KOPT-K1 (cell line): ENCODE measurements around the gene MIEF2.
"Not testable (repeated sequence)": the region's sequence is repeated elsewhere in the genome, so short reads cannot be mapped to it uniquely, and the experiment has no call there.

ENCODE experiments used
- H3K27ac ChIP-seq: fragments of 200-600 bp; sonication (generic); 2 replicates; pipeline ENCODE4 v1.5.1; 2016; ENCODE audit warnings: antibody characterized with exemption, mild to moderate bottlenecking, low read depth, low read length; ENCODE audit not compliant: poor library complexity, severe bottlenecking
- H3K36me3 ChIP-seq: fragments of 200-600 bp; sonication (generic); 2 replicates; pipeline ENCODE4 v1.5.1; 2017; ENCODE audit warnings: antibody characterized with exemption, mild to moderate bottlenecking, low read length, moderate library complexity; ENCODE audit not compliant: insufficient read depth
- H3K9me3 ChIP-seq: fragments of 200-600 bp; sonication (generic); 2 replicates; pipeline ENCODE4 v1.5.1; 2017; ENCODE audit warnings: antibody characterized with exemption, low read length, mild to moderate bottlenecking; ENCODE audit not compliant: insufficient read depth, poor library complexity, severe bottlenecking

Gene MIEF2

DNA sequence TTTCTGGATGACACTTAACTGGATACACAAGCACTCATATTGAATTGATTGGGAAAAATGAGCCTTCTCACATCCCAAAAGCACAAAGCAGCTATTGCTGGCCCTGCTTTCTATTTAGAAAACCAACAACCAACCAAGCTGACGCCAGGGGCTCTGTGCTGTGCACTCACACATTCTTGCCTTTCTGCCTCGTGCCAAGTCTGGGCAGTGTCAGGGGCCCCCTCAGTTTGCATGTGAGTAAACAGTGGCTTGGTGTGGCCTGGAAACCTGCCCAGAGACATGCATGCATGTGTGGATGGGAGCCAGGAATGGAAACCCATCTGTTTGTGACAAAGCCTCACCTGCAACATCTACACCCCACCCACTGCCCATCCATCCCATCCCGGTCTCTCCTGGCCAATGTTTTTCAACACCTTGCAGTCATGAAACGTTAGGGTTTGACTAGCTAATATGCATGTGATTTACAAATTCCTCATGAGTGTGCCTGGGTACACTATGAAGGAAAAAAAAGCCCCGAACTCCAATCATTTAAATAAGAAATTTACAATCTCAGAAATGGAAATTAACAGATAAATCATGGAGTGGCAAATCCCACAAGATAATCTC is 20.4 kb downstream of the MIEF2 start:
- Histone ChIP-seq H3K27ac (no peak overlapping the region), H3K9me3 (no peaks in the 10 kb centered on the region), H3K36me3 (peaks cover 100% of the 10 kb centered on the region)

GRCh38 chr17:18281788-18282187 is 21.3 kb downstream of the MIEF2 start:
- H3K9me3 ChIP-seq: no peaks in the 10 kb centered on the region
- H3K36me3 ChIP-seq: peaks cover 100% of the 10 kb centered on the region
- H3K27ac ChIP-seq: no peak overlapping the region

DNA sequence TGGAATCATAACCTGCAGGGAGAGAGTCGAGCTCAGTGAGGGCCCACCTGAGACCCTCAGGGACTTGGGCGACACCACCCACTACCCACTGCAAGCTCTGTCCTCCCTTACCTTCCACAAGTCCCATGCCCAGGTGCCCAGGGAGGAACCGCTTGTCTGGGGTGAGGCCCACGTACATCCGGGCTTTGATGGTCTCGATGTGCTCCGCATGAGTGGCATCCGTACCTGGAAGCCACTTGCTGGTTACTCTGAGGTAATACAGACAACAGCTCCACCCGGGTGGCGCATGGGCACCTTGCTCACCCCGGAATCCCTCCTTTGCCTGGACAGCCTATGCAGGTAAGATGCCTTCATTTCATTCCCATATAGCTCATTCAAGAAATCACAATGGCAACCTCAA is 24.8 kb downstream of the MIEF2 start:
- Histone ChIP-seq H3K36me3 (peaks cover 98% of the 10 kb centered on the region), H3K27ac (no peak overlapping the region), H3K9me3 (no peaks in the 10 kb centered on the region)

DNA sequence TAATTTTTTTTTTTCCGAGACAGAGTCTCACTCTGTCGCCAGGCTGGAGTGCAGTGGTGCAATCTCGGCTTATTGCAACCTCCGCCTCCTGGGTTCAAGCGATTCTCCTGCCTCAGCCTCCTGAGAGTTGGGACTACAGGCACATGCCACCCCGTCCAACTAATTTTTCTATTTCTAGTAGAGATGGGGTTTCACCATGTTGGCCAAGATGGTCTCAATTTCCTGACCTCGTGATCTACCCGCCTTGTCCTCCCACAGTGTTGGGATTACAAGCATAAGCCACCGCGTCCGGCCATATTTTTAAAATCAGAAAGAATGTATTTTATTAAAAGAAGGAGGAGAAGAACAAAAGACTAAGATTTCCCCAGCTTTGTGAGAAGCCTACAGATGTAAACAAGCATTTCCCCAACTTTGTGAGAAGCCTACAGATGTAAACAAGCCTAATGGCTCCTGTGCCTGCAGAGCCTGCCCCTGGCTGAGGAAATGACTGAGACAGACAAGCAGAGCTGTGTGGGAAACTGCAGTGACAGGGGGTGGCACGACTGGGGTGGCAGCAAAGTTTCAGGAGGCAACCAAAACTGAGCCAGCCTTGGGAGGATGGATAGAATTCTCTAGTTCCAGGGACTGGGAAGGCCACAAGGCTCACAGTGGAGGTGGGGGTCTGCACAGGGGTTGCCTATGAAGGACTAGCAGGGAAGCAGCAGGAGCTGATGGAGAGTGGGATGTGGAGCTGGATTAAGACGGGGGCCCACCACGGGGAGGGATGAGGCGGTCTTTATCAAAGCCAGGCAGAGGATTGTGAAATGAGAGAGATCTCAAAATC is 31.5 kb downstream of the MIEF2 start:
- H3K27ac ChIP-seq: no peak overlapping the region
- H3K36me3 ChIP-seq: peaks cover 98% of the 10 kb centered on the region
- H3K9me3 ChIP-seq: no peaks in the 10 kb centered on the region

DNA sequence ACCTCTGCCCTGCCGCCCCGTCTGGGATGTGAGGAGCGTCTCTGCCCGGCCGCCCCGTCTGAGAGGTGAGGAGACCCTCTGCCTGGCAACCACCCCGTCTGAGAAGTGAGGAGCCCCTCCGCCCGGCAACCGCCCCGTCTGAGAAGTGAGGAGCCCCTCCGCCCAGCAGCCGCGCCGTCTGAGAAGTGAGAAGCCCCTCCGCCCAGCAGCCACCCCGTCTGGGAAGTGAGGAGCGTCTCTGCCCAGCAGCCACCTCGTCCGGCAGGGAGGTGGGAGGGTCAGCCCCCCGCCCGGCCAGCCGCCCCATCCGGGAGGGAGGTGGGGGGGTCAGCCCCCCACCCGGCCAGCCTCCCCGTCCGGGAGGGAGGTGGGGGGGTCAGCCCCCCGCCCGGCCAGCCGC is 37.6 kb downstream of the MIEF2 start:
- H3K36me3 ChIP-seq: peaks cover 84% of the 10 kb centered on the region
- not testable (repeated sequence) for H3K9me3 ChIP-seq, H3K27ac ChIP-seq

- Histone ChIP-seq H3K36me3 (peaks cover 84% of the 10 kb centered on the region), H3K9me3 (no peaks in the 10 kb centered on the region), H3K27ac (no peak overlapping the region)
Observed at GRCh38 chr17:18300725-18301480, 40.4 kb downstream of the MIEF2 start.

- H3K36me3 ChIP-seq: peaks cover 92% of the 10 kb centered on the region
- H3K27ac ChIP-seq, H3K9me3 ChIP-seq: not testable (repeated sequence)
Observed at GRCh38 chr17:18303206-18303605, 42.7 kb downstream of the MIEF2 start.

GRCh38 chr17:18309202-18309601 is 48.7 kb downstream of the MIEF2 start:
- H3K27ac ChIP-seq: no peak overlapping the region
- H3K9me3 ChIP-seq: no peaks in the 10 kb centered on the region
- peaks cover 89% of the 10 kb centered on the region for H3K36me3 ChIP-seq

- peaks cover 66% of the 10 kb centered on the region for H3K36me3 ChIP-seq
- H3K27ac ChIP-seq: peak overlapping the region; percentile 74
- H3K9me3 ChIP-seq: no peaks in the 10 kb centered on the region
Observed at GRCh38 chr17:18314059-18314730, 53.7 kb downstream of the MIEF2 start.

DNA sequence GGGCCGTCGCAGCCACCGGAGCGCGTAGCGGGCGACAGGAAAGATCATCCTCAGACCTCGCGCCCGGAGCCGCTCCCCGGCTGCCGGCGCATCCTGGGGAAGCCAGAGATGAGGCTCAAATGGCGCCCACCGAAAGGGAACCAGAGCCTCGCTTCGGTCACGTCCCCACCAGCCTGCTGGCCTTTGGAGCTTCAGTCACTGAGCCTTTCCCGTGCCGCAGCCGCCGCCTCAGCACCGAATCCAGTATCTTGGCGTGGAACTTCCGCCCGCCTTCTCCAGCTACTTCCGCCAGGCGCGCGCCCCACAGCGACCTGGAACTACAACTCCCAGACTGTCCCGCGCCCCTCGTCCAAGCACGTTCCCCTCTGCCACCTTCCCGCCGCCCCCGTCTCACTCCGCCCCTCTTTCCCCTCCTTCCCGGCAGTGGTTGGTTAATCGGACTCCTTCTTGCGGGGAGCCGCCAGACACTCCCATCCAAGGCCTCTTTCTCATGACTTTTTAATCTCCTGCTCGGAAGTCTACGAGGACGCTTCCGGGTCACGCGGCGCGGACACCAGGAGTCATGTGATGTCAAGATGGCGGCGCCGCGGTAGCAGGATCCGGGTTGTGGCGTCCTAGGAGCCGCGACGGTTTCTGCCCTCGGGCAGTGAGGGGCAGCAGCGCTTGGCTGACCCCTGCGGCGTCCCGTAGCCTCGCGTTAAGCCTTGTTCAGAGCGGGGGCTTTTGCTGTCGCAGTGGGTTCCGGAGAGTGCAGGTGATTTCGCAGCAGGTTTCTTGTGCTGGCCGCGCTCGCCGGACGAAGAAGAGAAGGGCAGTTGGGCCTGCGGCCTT is 54.5 kb downstream of the MIEF2 start, which contains the start of the genes SMCR8 and TOP3A:
TSS of gene SMCR8 (plus strand) at position 563 of the 831 bp plus-strand sequence. CDS start 497 bp downstream, outside the sequence.
TSS of gene TOP3A (minus strand) at position 264 of the 831 bp plus-strand sequence. CDS start at position 48, 216 bp downstream.
- peak within 1 kb of the TSS; percentile 74 for H3K27ac ChIP-seq
- H3K9me3 ChIP-seq: no peaks in the 10 kb centered on the region
- peaks cover 67% of the 10 kb centered on the region for H3K36me3 ChIP-seq

- H3K36me3 ChIP-seq: peaks cover 67% of the 10 kb centered on the region
- no peaks in the 10 kb centered on the region for H3K9me3 ChIP-seq
- H3K27ac ChIP-seq: peak overlapping the region; percentile 74
Observed at GRCh38 chr17:18315562-18315922, 55.1 kb downstream of the MIEF2 start.

GRCh38 chr17:18315961-18316360 is 55.5 kb downstream of the MIEF2 start:
- Histone ChIP-seq H3K27ac (peak overlapping the region; percentile 74), H3K36me3 (peaks cover 69% of the 10 kb centered on the region), H3K9me3 (no peaks in the 10 kb centered on the region)
